ENCODE data around the gene PPM1H.

PPM1H gene

GRCh38 chr12:62919838-62920237, 15.1 kb downstream of the PPM1H start:
- Histone ChIP-seq H3K27ac (ENCODE audit: low read length, poor library complexity, severe bottlenecking) (peak overlapping the region; percentile 64), H4K8ac (ENCODE audit: low read length) (no peak overlapping the region), H3K27me3 (ENCODE audit: control insufficient read depth in 1 of 2, insufficient read depth in 1 of 2, low read length in 2 of 2) (peaks cover 0 to 13% of the 10 kb centered on the region in 2 experiments), H3K14ac (ENCODE audit: low read length in 2 of 2) (no peak overlapping the region), H3K18ac (ENCODE audit: low read depth in 1 of 2, low read length in 2 of 2) (no peak overlapping the region), H3K23ac (ENCODE audit: low read length in 2 of 2) (no peak overlapping the region), H3K4ac (ENCODE audit: low read depth in 1 of 2, low read length in 2 of 2) (no peak overlapping the region), H3K36me3 (ENCODE audit: control insufficient read depth in 1 of 2, insufficient read depth in 2 of 2, low read depth in 1 of 2, low read length in 2 of 2) (no peaks in the 10 kb centered on the region), H2BK12ac (ENCODE audit: low read length in 2 of 2) (no peak overlapping the region), H4K91ac (ENCODE audit: low read length) (no peak overlapping the region), H3K9me3 (ENCODE audit: control insufficient read depth, low read length) (no peaks in the 10 kb centered on the region), H3K4me3 (ENCODE audit: insufficient read depth in 1 of 2, low read depth in 1 of 2, low read length in 2 of 2) (no peak overlapping the region), H2AK5ac (ENCODE audit: low read length, severe bottlenecking) (peak overlapping the region; percentile 85), H3K4me2 (ENCODE audit: low read length, poor library complexity, severe bottlenecking) (no peak overlapping the region), H3K9ac (ENCODE audit: low read length) (no peak overlapping the region), H2BK15ac (ENCODE audit: low read depth, poor library complexity, severe bottlenecking) (no peak overlapping the region), H2BK5ac (ENCODE audit: low read depth, low read length, poor library complexity, severe bottlenecking) (no peak overlapping the region), H2AFZ (ENCODE audit: low read depth, low read length) (no peak overlapping the region), H3K4me1 (ENCODE audit: control insufficient read depth, insufficient read depth, low read depth, low read length) (peaks cover 10% of the 10 kb centered on the region), H3K79me1 (replicated peaks; ENCODE audit: low read length, poor library complexity, severe bottlenecking) (peaks cover 8% of the 10 kb centered on the region), H2BK120ac (ENCODE audit: low read depth, low read length) (no peak overlapping the region)
- DNase-seq: no peak
- WGBS: 77% methylated on average over 2 of the region's 2 CpGs

DNA sequence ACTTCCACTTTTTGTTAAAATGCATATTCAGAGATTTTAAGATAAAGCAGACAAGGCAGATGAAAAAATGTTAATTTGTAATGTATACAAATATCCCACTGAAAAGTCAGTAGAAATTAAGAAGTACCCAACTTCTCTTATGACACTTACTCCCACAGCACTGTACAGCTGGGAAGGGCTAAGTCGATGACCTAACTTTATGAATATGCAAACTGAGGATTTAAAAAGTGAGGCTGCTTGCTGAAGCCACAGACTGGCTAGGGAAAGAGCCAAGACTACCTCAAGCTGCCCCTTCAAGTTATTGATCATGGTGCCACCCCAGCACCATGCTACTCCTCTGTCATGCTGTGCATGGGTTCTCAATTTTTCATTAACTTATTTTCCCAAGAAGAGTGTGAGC, 17.0 kb downstream of the PPM1H start:
- no peak overlapping the region for H2AK5ac ChIP-seq (ENCODE audit: low read length, severe bottlenecking)
- H2BK5ac ChIP-seq (ENCODE audit: low read depth, low read length, poor library complexity, severe bottlenecking): no peak overlapping the region
- peaks cover 0 to 27% of the 10 kb centered on the region in 2 experiments for H3K27me3 ChIP-seq (ENCODE audit: control insufficient read depth in 1 of 2, insufficient read depth in 1 of 2, low read length in 2 of 2)
- H3K4me1 ChIP-seq (ENCODE audit: control insufficient read depth, insufficient read depth, low read depth, low read length): peaks cover 11% of the 10 kb centered on the region
- H3K4me3 ChIP-seq (ENCODE audit: insufficient read depth in 1 of 2, low read depth in 1 of 2, low read length in 2 of 2): no peak overlapping the region
- H2BK120ac ChIP-seq (ENCODE audit: low read depth, low read length): no peak overlapping the region
- H3K23ac ChIP-seq (ENCODE audit: low read length in 2 of 2): no peak overlapping the region
- no peaks in the 10 kb centered on the region for H3K9me3 ChIP-seq (ENCODE audit: control insufficient read depth, low read length)
- DNase-seq: no peak
- H4K91ac ChIP-seq (ENCODE audit: low read length): no peak overlapping the region
- no peak overlapping the region for H4K8ac ChIP-seq (ENCODE audit: low read length)
- H2AFZ ChIP-seq (ENCODE audit: low read depth, low read length): no peak overlapping the region
- no peak overlapping the region for H3K14ac ChIP-seq (ENCODE audit: low read length in 2 of 2)
- H2BK12ac ChIP-seq (ENCODE audit: low read length in 2 of 2): no peak overlapping the region
- no peaks in the 10 kb centered on the region for H3K36me3 ChIP-seq (ENCODE audit: control insufficient read depth in 1 of 2, insufficient read depth in 2 of 2, low read depth in 1 of 2, low read length in 2 of 2)
- H3K18ac ChIP-seq (ENCODE audit: low read depth in 1 of 2, low read length in 2 of 2): no peak overlapping the region
- no peak overlapping the region for H3K4ac ChIP-seq (ENCODE audit: low read depth in 1 of 2, low read length in 2 of 2)
- H3K79me1 ChIP-seq (replicated peaks; ENCODE audit: low read length, poor library complexity, severe bottlenecking): peaks cover 3% of the 10 kb centered on the region
- H2BK15ac ChIP-seq (ENCODE audit: low read depth, poor library complexity, severe bottlenecking): no peak overlapping the region
- no peak overlapping the region for H3K27ac ChIP-seq (ENCODE audit: low read length, poor library complexity, severe bottlenecking)
- H3K4me2 ChIP-seq (ENCODE audit: low read length, poor library complexity, severe bottlenecking): no peak overlapping the region
- WGBS: 77% methylated on average over 1 of the region's 1 CpG
- H3K9ac ChIP-seq (ENCODE audit: low read length): no peak overlapping the region

DNA sequence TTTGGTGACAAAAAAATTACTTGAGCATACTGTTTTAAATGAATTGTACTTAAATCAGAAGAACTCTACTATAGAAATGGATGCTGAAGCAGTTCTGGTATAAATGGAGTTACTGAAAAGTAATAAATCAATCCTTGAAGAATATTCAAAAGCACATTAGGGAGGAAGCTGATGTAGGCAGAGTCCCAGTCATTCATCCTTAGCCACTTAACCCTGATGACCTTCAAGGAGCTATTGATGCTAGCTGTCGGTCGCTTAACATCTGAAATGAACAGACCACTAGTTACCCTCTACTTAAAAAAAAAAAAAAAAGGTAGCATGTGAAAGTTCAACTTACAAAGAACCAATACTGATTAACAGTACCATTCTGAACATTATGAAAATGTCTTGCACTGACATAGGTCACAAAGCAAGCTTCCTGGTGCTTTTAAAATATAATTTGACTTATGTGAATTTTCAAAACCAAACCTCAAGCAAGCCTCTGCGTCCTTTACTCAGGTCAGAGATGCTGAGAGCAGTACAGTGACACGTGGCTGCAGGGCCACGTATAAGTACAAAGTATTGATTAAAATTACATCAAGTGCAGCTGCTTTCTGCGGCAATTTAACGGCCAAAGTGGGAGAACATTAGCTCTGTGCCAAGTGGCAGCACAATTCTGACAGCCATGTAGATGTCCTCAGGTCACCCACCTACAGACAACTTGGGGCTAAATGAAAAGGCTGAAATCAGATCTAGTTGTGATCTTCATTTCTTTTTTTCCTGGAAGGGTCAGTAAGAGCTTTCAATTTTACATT, 18.1 kb downstream of the PPM1H start:
- no peak overlapping the region for H2BK15ac ChIP-seq (ENCODE audit: low read depth, poor library complexity, severe bottlenecking)
- H2AK5ac ChIP-seq (ENCODE audit: low read length, severe bottlenecking): no peak overlapping the region
- H2BK12ac ChIP-seq (ENCODE audit: low read length in 2 of 2): no peak overlapping the region
- H3K4me1 ChIP-seq (ENCODE audit: control insufficient read depth, insufficient read depth, low read depth, low read length): peaks cover 11% of the 10 kb centered on the region
- H3K4ac ChIP-seq (ENCODE audit: low read depth in 1 of 2, low read length in 2 of 2): no peak overlapping the region
- no peak overlapping the region for H4K8ac ChIP-seq (ENCODE audit: low read length)
- peaks cover 3% of the 10 kb centered on the region for H3K79me1 ChIP-seq (replicated peaks; ENCODE audit: low read length, poor library complexity, severe bottlenecking)
- no peak overlapping the region for H3K27ac ChIP-seq (ENCODE audit: low read length, poor library complexity, severe bottlenecking)
- no peak overlapping the region for H2BK120ac ChIP-seq (ENCODE audit: low read depth, low read length)
- no peak overlapping the region for H2AFZ ChIP-seq (ENCODE audit: low read depth, low read length)
- H3K36me3 ChIP-seq (ENCODE audit: control insufficient read depth in 1 of 2, insufficient read depth in 2 of 2, low read depth in 1 of 2, low read length in 2 of 2): no peaks in the 10 kb centered on the region
- no peak overlapping the region for H3K23ac ChIP-seq (ENCODE audit: low read length in 2 of 2)
- no peak overlapping the region for H3K18ac ChIP-seq (ENCODE audit: low read depth in 1 of 2, low read length in 2 of 2)
- no peak overlapping the region for H3K4me2 ChIP-seq (ENCODE audit: low read length, poor library complexity, severe bottlenecking)
- H3K9ac ChIP-seq (ENCODE audit: low read length): no peak overlapping the region
- no peak overlapping the region for H3K14ac ChIP-seq (ENCODE audit: low read length in 2 of 2)
- no peak for DNase-seq
- H3K9me3 ChIP-seq (ENCODE audit: control insufficient read depth, low read length): no peaks in the 10 kb centered on the region
- H3K27me3 ChIP-seq (ENCODE audit: control insufficient read depth in 1 of 2, insufficient read depth in 1 of 2, low read length in 2 of 2): peaks cover 0 to 34% of the 10 kb centered on the region in 2 experiments
- H2BK5ac ChIP-seq (ENCODE audit: low read depth, low read length, poor library complexity, severe bottlenecking): no peak overlapping the region
- H3K4me3 ChIP-seq (ENCODE audit: insufficient read depth in 1 of 2, low read depth in 1 of 2, low read length in 2 of 2): no peak overlapping the region
- no peak overlapping the region for H4K91ac ChIP-seq (ENCODE audit: low read length)
- WGBS: 63% methylated on average over 6 of the region's 7 CpGs

DNA sequence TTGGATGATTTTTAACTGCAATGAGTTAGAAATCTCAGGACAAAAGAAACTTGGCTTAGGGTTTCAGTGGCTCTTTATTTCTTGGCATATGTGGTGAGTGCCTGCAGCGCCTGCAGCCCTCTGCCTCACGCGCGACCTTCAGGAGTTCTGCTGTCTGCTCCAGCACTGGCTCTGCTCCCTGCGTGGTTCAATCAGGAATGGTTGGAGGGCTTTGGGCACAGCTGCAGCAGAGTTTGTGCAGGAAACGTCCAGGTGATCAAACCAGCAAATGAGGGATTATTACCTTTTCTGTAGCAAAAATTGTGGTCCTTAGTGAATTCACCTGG, 19.8 kb downstream of the PPM1H start:
- no peak overlapping the region for H4K8ac ChIP-seq (ENCODE audit: low read length)
- no peaks in the 10 kb centered on the region for H3K36me3 ChIP-seq (ENCODE audit: control insufficient read depth in 1 of 2, insufficient read depth in 2 of 2, low read depth in 1 of 2, low read length in 2 of 2)
- H4K91ac ChIP-seq (ENCODE audit: low read length): no peak overlapping the region
- H3K18ac ChIP-seq (ENCODE audit: low read depth in 1 of 2, low read length in 2 of 2): no peak overlapping the region
- WGBS: 93% methylated on average over 6 of the region's 6 CpGs
- no peaks in the 10 kb centered on the region for H3K9me3 ChIP-seq (ENCODE audit: control insufficient read depth, low read length)
- H2BK120ac ChIP-seq (ENCODE audit: low read depth, low read length): no peak overlapping the region
- peaks cover 0 to 44% of the 10 kb centered on the region in 2 experiments for H3K27me3 ChIP-seq (ENCODE audit: control insufficient read depth in 1 of 2, insufficient read depth in 1 of 2, low read length in 2 of 2)
- peaks cover 2% of the 10 kb centered on the region for H3K79me1 ChIP-seq (replicated peaks; ENCODE audit: low read length, poor library complexity, severe bottlenecking)
- no peak overlapping the region for H3K4ac ChIP-seq (ENCODE audit: low read depth in 1 of 2, low read length in 2 of 2)
- H2AFZ ChIP-seq (ENCODE audit: low read depth, low read length): no peak overlapping the region
- H2BK12ac ChIP-seq (ENCODE audit: low read length in 2 of 2): no peak overlapping the region
- DNase-seq: no peak
- H3K4me2 ChIP-seq (ENCODE audit: low read length, poor library complexity, severe bottlenecking): no peak overlapping the region
- H2BK15ac ChIP-seq (ENCODE audit: low read depth, poor library complexity, severe bottlenecking): no peak overlapping the region
- H3K14ac ChIP-seq (ENCODE audit: low read length in 2 of 2): no peak overlapping the region
- H2AK5ac ChIP-seq (ENCODE audit: low read length, severe bottlenecking): no peak overlapping the region
- no peak overlapping the region for H3K4me3 ChIP-seq (ENCODE audit: insufficient read depth in 1 of 2, low read depth in 1 of 2, low read length in 2 of 2)
- H3K23ac ChIP-seq (ENCODE audit: low read length in 2 of 2): no peak overlapping the region
- no peak overlapping the region for H3K27ac ChIP-seq (ENCODE audit: low read length, poor library complexity, severe bottlenecking)
- H3K4me1 ChIP-seq (ENCODE audit: control insufficient read depth, insufficient read depth, low read depth, low read length): peaks cover 8% of the 10 kb centered on the region
- no peak overlapping the region for H2BK5ac ChIP-seq (ENCODE audit: low read depth, low read length, poor library complexity, severe bottlenecking)
- no peak overlapping the region for H3K9ac ChIP-seq (ENCODE audit: low read length)

Measured in mesenchymal stem cell (in vitro differentiated cells and primary cell).